Measurements from ENCODE around the gene FAM163A. TPM values are rescaled to one million over a fixed set of nuclear protein-coding genes. Genes with fewer than 3 reads are reported as not detected.

Gene FAM163A
- polyA plus RNA-seq, 3 donors = not detected

DNA sequence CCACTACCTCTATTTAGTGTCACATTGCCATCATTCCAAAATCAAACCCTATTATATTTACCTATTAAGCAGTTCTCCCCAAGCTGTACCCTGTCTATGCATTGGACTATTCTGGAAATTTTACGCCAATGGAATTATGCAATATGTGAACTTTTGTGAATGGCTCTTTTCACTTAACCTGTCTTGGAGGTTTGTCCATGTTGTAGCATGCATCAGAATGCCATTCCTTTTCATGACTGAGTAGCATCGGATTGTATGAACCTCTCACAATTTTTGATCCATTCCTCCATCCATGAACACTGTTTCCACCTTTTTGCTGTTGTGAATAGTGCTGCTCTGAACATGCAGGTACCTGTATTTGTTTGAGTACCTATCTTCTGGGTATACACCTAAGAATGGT, 33.7 kb downstream of the FAM163A start:
- WGBS (ENCODE audit: insufficient coverage) = no CpG with 5 or more reads among the region's 2 CpGs
- intact Hi-C loops (cut with micrococcal nuclease) = no loop called here
- no peak overlapping the region for H3K4me3 ChIP-seq (replicated peaks in 1 of 3; ENCODE audit: low read depth in 2 of 3, low read length in 3 of 3)

GRCh38 chr1:179777731-179778130, 34.6 kb downstream of the FAM163A start:
- WGBS (ENCODE audit: insufficient coverage) = no CpG with 5 or more reads among the region's 3 CpGs

More for the DNA sequence above, 33.7 kb downstream of the FAM163A start:
- peaks cover 0 to 7% (median 5%) of the 10 kb centered on the region in 3 donors for H3K27me3 Mint-ChIP-seq (ENCODE audit: low read depth in 3 of 3)
- no peak overlapping the region for H3K27ac Mint-ChIP-seq
- no peak overlapping the region for H3K4me3 Mint-ChIP-seq
- Histone ChIP-seq H3K4me1 (ENCODE audit: control insufficient read depth in 1 of 2, insufficient read depth in 2 of 2, low read length in 2 of 2) (no peaks in the 10 kb centered on the region), H3K9ac (ENCODE audit: insufficient read depth, low read length, poor library complexity, severe bottlenecking) (no peak overlapping the region), H3K36me3 (replicated peaks in 1 of 2; ENCODE audit: control insufficient read depth in 1 of 2, insufficient read depth in 2 of 2, low read length in 2 of 2) (no peaks in the 10 kb centered on the region), H3K4me2 (replicated peaks; ENCODE audit: extremely low read depth, low read length, poor library complexity, severe bottlenecking) (no peak overlapping the region), H3K27ac (ENCODE audit: low read depth in 1 of 2, low read length in 2 of 2) (no peak overlapping the region), H3K79me2 (ENCODE audit: insufficient read depth, low read length) (no peaks in the 10 kb centered on the region), H3K9me3 (replicated peaks in 1 of 2; ENCODE audit: control insufficient read depth in 1 of 2, insufficient read depth in 1 of 2, low read length in 2 of 2) (peaks cover 0 to 3% of the 10 kb centered on the region in 2 donors), H3K27me3 (ENCODE audit: control insufficient read depth in 2 of 2, insufficient read depth in 2 of 2, low read length in 2 of 2) (no peaks in the 10 kb centered on the region), H4K20me1 (ENCODE audit: insufficient read depth, low read length) (no peaks in the 10 kb centered on the region), H2AFZ (ENCODE audit: insufficient read depth, low read depth, low read length, poor library complexity, severe bottlenecking) (no peak overlapping the region)
- peaks cover 0 to 11% (median 2%) of the 10 kb centered on the region in 7 donors for H3K9me3 Mint-ChIP-seq
- H3K36me3 Mint-ChIP-seq = no peaks in the 10 kb centered on the region
- TF ChIP-seq CTCF (IDR thresholded peaks at IDR 0.05) = no peak
- no peak for DNase-seq
- no peaks in the 10 kb centered on the region for H3K4me1 Mint-ChIP-seq

More at GRCh38 chr1:179777731-179778130, 34.6 kb downstream of the FAM163A start:
- Histone ChIP-seq H3K27me3 (ENCODE audit: control insufficient read depth in 2 of 2, insufficient read depth in 2 of 2, low read length in 2 of 2) (no peaks in the 10 kb centered on the region), H3K36me3 (replicated peaks in 1 of 2; ENCODE audit: control insufficient read depth in 1 of 2, insufficient read depth in 2 of 2, low read length in 2 of 2) (no peaks in the 10 kb centered on the region), H3K4me1 (ENCODE audit: control insufficient read depth in 1 of 2, insufficient read depth in 2 of 2, low read length in 2 of 2) (no peaks in the 10 kb centered on the region), H3K27ac (ENCODE audit: low read depth in 1 of 2, low read length in 2 of 2) (no peak overlapping the region), H3K9me3 (replicated peaks in 1 of 2; ENCODE audit: control insufficient read depth in 1 of 2, insufficient read depth in 1 of 2, low read length in 2 of 2) (peaks cover 0 to 1% of the 10 kb centered on the region in 2 donors), H4K20me1 (ENCODE audit: insufficient read depth, low read length) (no peaks in the 10 kb centered on the region), H3K79me2 (ENCODE audit: insufficient read depth, low read length) (no peaks in the 10 kb centered on the region), H3K4me3 (replicated peaks in 1 of 3; ENCODE audit: low read depth in 2 of 3, low read length in 3 of 3) (no peak overlapping the region), H2AFZ (ENCODE audit: insufficient read depth, low read depth, low read length, poor library complexity, severe bottlenecking) (no peak overlapping the region), H3K4me2 (replicated peaks; ENCODE audit: extremely low read depth, low read length, poor library complexity, severe bottlenecking) (no peak overlapping the region), H3K9ac (ENCODE audit: insufficient read depth, low read length, poor library complexity, severe bottlenecking) (no peak overlapping the region)
- peaks cover 0 to 12% (median 2%) of the 10 kb centered on the region in 7 donors for H3K9me3 Mint-ChIP-seq
- no peaks in the 10 kb centered on the region for H3K36me3 Mint-ChIP-seq
- H3K27ac Mint-ChIP-seq = no peak overlapping the region
- intact Hi-C loops (cut with micrococcal nuclease) = no loop called here
- no peak for TF ChIP-seq CTCF (IDR thresholded peaks at IDR 0.05)
- DNase-seq = no peak
- H3K4me1 Mint-ChIP-seq = no peaks in the 10 kb centered on the region
- H3K27me3 Mint-ChIP-seq (ENCODE audit: low read depth in 3 of 3) = peaks cover 0 to 8% (median 7%) of the 10 kb centered on the region in 3 donors
- no peak overlapping the region for H3K4me3 Mint-ChIP-seq
